Tibial nerve (tissue), 4 donors: ENCODE data around the gene MAPKAP1. TPM values are rescaled to one million over a fixed set of nuclear protein-coding genes. Genes with fewer than 3 reads are reported as not detected.

ENCODE experiments used
- DNase-seq, 2 donors: peaks; one replicate each; pipeline ENCODE4 v3.0.0-alpha.2; 2019; ENCODE audit warnings: low spot score in 2 of 2
- H3K27ac ChIP-seq, 4 donors: fragments of 200-600 bp; sonication (generic) in 3 of 4; one replicate each; pipeline ENCODE4 v1.5.1; 2017 to 2019; ENCODE audit warnings: mild to moderate bottlenecking in 1 of 4
- H3K27me3 ChIP-seq, 2 donors: fragments of 200-600 bp; sonication (generic) in 1 of 2; one replicate each; pipeline versions ENCODE4 v1.5.1 to v1.6.0; 2017 to 2019
- H3K36me3 ChIP-seq, 3 donors: fragments of 200-600 bp; sonication (generic); one replicate each; pipeline ENCODE4 v1.5.1; 2018 to 2019
- H3K4me1 ChIP-seq, 4 donors: fragments of 200-600 bp; sonication (generic) in 3 of 4; one replicate each; pipeline ENCODE4 v1.5.1; 2017 to 2019
- H3K4me3 ChIP-seq, 4 donors: fragments of 200-600 bp; sonication (generic) in 3 of 4; one replicate each; pipeline ENCODE4 v1.5.1; 2017 to 2019; ENCODE audit warnings: mild to moderate bottlenecking in 1 of 4, moderate library complexity in 1 of 4
- H3K9me3 ChIP-seq, 4 donors: fragments of 200-600 bp; sonication (generic) in 3 of 4; one replicate each; pipeline ENCODE4 v1.5.1; 2017 to 2019
- EP300 ChIP-seq, 2 donors: sonication (generic); formaldehyde crosslinking; IDR thresholded peaks; one replicate each; pipeline ENCODE4 v1.6.1; 2017; ENCODE audit warnings: antibody characterized with exemption in 2 of 2, mild to moderate bottlenecking in 1 of 2
- POLR2A ChIP-seq, 2 donors: fragments of 450-650 bp; IDR thresholded peaks; one replicate each; pipeline ENCODE4 v1.6.1; 2017; ENCODE audit warnings: antibody characterized with exemption in 2 of 2, mild to moderate bottlenecking in 2 of 2, moderate library complexity in 2 of 2
- WGBS, 2 donors: methylation state at CpG; one replicate each; pipeline ENCODE4 v1.1.5; 2018; 5-methylcytosine and 5-hydroxymethylcytosine counted together
- total RNA-seq, 4 donors: library from RNA; depleted of rRNA; stranded (reverse); fragments of >200 nt; gene quantifications; one replicate each; pipeline ENCODE4 v1.1.0, GENCODE V29; 2016
- TF ChIP-seq, protein P1 (sequence below), 5 experiments: fragments of 200-600 bp in 3 of 5; fragments of 450-650 bp in 2 of 5; sonication (generic) in 3 of 5; IDR thresholded peaks; one replicate each; pipeline ENCODE4 v1.5.1; 2016 to 2019; ENCODE audit warnings: antibody characterized with exemption in 5 of 5, mild to moderate bottlenecking in 3 of 5, moderate library complexity in 2 of 5

Gene MAPKAP1
- total RNA-seq, 4 donors from 2014 or later = 61.4 to 111 (median 92.7) TPM

DNA sequence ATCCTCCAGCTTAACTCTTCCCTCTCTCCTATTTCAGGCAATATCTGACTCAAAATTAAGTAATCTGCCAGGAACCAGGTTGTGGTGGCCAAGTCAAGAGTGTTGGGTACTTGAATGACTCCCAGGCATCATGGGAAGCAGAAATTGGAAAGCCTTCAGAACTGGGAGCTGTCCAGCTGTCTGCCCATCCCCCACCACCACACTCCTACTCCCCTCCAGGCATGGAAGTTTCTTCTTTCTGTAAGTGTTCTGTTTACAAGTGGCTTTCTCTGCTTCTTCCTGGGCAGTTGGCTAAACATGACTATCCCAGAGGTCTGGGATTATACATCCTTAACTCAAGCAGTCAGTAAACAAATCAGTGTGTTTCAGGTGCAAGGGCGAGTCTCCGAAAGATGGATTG is 25.6 kb upstream of the MAPKAP1 start:
- H3K27me3 ChIP-seq = no peaks in the 10 kb centered on the region
- 84 to 98% methylated on average over 2 of the region's 2 CpGs for WGBS, 2 donors

DNA sequence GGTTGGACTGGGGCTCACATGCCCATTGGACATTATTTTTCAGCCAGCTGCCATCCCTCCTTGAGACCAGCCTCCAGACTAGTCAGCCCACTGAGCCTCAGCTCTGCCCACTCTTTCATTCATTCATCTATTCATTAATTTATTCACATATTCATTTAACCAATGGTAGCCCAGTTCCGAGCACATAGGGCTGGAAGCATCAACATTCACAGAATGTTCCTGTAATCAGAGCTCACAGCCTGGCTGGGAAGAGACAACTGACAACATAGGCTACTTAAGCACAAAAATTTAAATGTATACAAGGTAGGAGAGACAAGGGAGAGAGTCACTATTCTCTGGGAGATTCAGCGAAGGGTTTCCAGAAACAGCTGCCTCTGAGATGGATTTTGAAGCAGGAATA is 23.2 kb upstream of the MAPKAP1 start:
- Histone ChIP-seq H3K4me1 (no peaks in the 10 kb centered on the region), H3K36me3 (no peaks in the 10 kb centered on the region), H3K27ac (no peak overlapping the region), H3K27me3 (no peaks in the 10 kb centered on the region), H3K4me3 (no peak overlapping the region), H3K9me3 (no peaks in the 10 kb centered on the region)
- DNase-seq = no peak
- TF ChIP-seq EP300 (IDR thresholded peaks at IDR 0.05) (no peak), POLR2A (IDR thresholded peaks at IDR 0.05) (no peak)
- TF ChIP-seq, protein P1, sequence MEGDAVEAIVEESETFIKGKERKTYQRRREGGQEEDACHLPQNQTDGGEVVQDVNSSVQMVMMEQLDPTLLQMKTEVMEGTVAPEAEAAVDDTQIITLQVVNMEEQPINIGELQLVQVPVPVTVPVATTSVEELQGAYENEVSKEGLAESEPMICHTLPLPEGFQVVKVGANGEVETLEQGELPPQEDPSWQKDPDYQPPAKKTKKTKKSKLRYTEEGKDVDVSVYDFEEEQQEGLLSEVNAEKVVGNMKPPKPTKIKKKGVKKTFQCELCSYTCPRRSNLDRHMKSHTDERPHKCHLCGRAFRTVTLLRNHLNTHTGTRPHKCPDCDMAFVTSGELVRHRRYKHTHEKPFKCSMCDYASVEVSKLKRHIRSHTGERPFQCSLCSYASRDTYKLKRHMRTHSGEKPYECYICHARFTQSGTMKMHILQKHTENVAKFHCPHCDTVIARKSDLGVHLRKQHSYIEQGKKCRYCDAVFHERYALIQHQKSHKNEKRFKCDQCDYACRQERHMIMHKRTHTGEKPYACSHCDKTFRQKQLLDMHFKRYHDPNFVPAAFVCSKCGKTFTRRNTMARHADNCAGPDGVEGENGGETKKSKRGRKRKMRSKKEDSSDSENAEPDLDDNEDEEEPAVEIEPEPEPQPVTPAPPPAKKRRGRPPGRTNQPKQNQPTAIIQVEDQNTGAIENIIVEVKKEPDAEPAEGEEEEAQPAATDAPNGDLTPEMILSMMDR (IDR thresholded peaks at IDR 0.05) = no peak
- 91 to 93% methylated on average over 2 of the region's 2 CpGs for WGBS, 2 donors

More for the DNA sequence above, 25.6 kb upstream of the MAPKAP1 start:
- no peaks in the 10 kb centered on the region for H3K36me3 ChIP-seq
- no peak for DNase-seq
- H3K4me3 ChIP-seq = no peak overlapping the region
- H3K4me1 ChIP-seq = no peaks in the 10 kb centered on the region
- no peaks in the 10 kb centered on the region for H3K9me3 ChIP-seq
- no peak overlapping the region for H3K27ac ChIP-seq
- TF ChIP-seq POLR2A (IDR thresholded peaks at IDR 0.05) = no peak
- TF ChIP-seq, protein P1 (IDR thresholded peaks at IDR 0.05) = no peak
- no peak for TF ChIP-seq EP300 (IDR thresholded peaks at IDR 0.05)

DNA sequence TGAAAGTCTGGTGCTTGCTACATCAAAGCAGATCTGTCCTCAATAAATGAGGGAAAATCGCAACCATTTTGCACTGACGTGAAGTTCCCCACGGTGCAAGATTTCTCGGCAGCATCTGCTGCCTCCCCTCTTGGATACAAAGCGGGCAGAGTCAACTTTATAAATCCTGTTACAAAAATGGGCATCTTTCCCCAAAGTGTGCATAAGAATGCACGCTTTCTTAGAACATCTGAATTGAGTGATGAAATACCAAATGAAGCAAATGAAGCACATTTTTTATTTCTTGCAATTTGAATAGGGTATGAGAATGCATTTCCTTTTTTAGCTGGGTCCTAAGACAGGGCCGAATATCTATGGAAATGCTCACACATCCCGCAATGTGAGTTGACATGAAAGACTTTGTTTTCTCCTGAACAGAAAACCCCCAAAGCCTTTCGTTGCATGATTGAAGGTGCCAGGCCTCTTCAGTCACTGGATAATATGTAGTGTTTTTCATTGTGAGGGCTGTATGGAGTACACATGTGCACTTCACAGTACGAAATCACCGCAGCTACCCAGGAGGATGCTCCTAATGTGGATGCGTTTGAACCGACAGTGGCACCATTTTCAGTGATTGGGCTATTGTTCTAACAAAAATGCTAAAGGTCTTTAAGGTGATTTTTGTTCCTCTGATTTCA is 19.6 kb upstream of the MAPKAP1 start:
- DNase-seq = no peak
- H3K4me1 ChIP-seq = no peaks in the 10 kb centered on the region
- H3K4me3 ChIP-seq = no peak overlapping the region
- H3K9me3 ChIP-seq = no peaks in the 10 kb centered on the region
- WGBS, 2 donors = 73 to 79% methylated on average over 13 of the region's 13 CpGs
- no peak overlapping the region for H3K27ac ChIP-seq
- H3K27me3 ChIP-seq = no peaks in the 10 kb centered on the region
- no peaks in the 10 kb centered on the region for H3K36me3 ChIP-seq
- TF ChIP-seq, protein P1 (IDR thresholded peaks at IDR 0.05) = no peak
- TF ChIP-seq EP300 (IDR thresholded peaks at IDR 0.05) (no peak), POLR2A (IDR thresholded peaks at IDR 0.05) (no peak)

DNA sequence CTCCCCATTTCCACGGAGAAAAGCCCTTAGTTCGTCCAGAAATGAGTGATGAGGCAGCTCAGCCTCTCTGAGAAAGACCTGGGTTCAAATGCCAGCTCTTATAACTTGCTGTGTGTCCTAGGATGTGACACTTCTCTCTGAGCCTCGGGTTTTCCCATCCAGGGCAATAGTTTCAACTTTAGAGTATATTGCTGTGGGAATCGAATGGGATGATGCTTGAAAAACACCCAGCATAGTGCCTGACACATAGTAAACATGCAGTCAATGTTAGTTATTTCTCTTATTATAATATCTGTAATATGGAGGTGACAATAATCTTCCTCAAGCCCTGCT is 430 bp upstream of the MAPKAP1 start:
- Histone ChIP-seq H3K27me3 (no peaks in the 10 kb centered on the region), H3K27ac (peak overlapping the region; percentile 63 to 84 (median 82)), H3K4me3 (peak overlapping the region; percentile 67 to 97 (median 92)), H3K4me1 (peaks cover 0 to 37% (median 10%) of the 10 kb centered on the region in 4 donors), H3K36me3 (no peaks in the 10 kb centered on the region), H3K9me3 (no peaks in the 10 kb centered on the region)
- TF ChIP-seq, protein P1 (IDR thresholded peaks at IDR 0.05) = no peak
- TF ChIP-seq EP300 (IDR thresholded peaks at IDR 0.05) (no peak), POLR2A (IDR thresholded peaks at IDR 0.05) (no peak)
- WGBS, 2 donors = 30 to 40% methylated on average over 4 of the region's 4 CpGs
- no peak for DNase-seq

DNA sequence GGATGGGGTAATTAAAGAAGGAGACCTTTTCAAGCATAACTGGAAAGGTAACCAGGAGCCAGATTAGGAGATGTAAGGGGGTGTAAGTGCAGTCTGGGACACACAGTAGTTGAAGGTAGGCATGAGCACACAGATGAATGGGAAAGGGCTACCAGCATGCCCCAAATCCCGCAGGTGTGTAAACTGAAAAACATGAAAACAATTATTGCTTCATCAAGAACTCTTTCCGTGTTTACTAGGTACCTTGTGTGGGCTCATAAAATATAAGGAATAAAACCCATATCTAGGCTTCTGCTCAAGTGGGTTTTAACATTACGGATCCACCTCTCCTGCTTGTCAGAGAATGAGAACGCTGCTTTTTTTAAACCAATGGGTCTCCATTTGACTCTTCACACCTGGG is 1.1 kb downstream of the MAPKAP1 start:
- TF ChIP-seq EP300 (IDR thresholded peaks at IDR 0.05) (no peak), POLR2A (IDR thresholded peaks at IDR 0.05) (no peak)
- TF ChIP-seq, protein P1 (IDR thresholded peaks at IDR 0.05) = no peak
- no peaks in the 10 kb centered on the region for H3K27me3 ChIP-seq
- peak overlapping the region in 3 of 4 donors; percentile 90 to 97 (median 93) for H3K4me3 ChIP-seq
- H3K36me3 ChIP-seq = no peaks in the 10 kb centered on the region
- no peak for DNase-seq
- no peaks in the 10 kb centered on the region for H3K9me3 ChIP-seq
- no peak overlapping the region for H3K27ac ChIP-seq
- H3K4me1 ChIP-seq = peaks cover 0 to 37% (median 10%) of the 10 kb centered on the region in 4 donors
- 86 to 89% methylated on average over 4 of the region's 4 CpGs for WGBS, 2 donors
